Glutamatergic neuron (in vitro differentiated cells): Measurements from ENCODE around the gene ZNF276. TPM values are rescaled to one million over a fixed set of nuclear protein-coding genes. Genes with fewer than 3 reads are reported as not detected.

Experiments used
- DNase-seq: peaks from one replicate; pipeline ENCODE4 v3.0.0; 2022
- H3K27ac Mint-ChIP-seq: one replicate; pipeline ENCODE4 v1.8.0; 2020; ENCODE audit warnings: mild to moderate bottlenecking, mixed read lengths, inconsistent platforms; ENCODE audit not compliant: unreplicated experiment
- H3K27me3 Mint-ChIP-seq: one replicate; pipeline ENCODE4 v1.8.0; 2020; ENCODE audit warnings: mild to moderate bottlenecking, moderate library complexity, mixed read lengths, inconsistent platforms; ENCODE audit not compliant: unreplicated experiment
- H3K36me3 Mint-ChIP-seq: one replicate; pipeline ENCODE4 v1.8.0; 2020; ENCODE audit warnings: mild to moderate bottlenecking, mixed read lengths, inconsistent platforms; ENCODE audit not compliant: unreplicated experiment
- H3K4me1 Mint-ChIP-seq: one replicate; pipeline ENCODE4 v1.8.0; 2020; ENCODE audit warnings: mild to moderate bottlenecking, low read depth, mixed read lengths, inconsistent platforms; ENCODE audit not compliant: unreplicated experiment
- H3K4me3 Mint-ChIP-seq: one replicate; pipeline ENCODE4 v1.8.0; 2020; ENCODE audit warnings: mild to moderate bottlenecking, mixed read lengths, inconsistent platforms; ENCODE audit not compliant: unreplicated experiment
- H3K9me3 Mint-ChIP-seq: one replicate; pipeline ENCODE4 v1.8.0; 2020; ENCODE audit warnings: mild to moderate bottlenecking, moderate library complexity, mixed read lengths, inconsistent platforms; ENCODE audit not compliant: unreplicated experiment
- CTCF ChIP-seq: fragments of 200-600 bp; sonication (generic); IDR thresholded peaks from one replicate; pipeline ENCODE4 v1.5.0; 2021; ENCODE audit not compliant: partially characterized antibody, unreplicated experiment
- total RNA-seq: library from RNA; stranded (reverse); fragmentation: NEBNext Ultra II Directional; extraction: Animal tissue kit (Norgen Biotek cat#: 25700); gene quantifications from one replicate; pipeline ENCODE4 v1.2.1, GENCODE V29; 2021; ENCODE audit not compliant: unreplicated experiment

The ZNF276 gene
- total RNA-seq, 1 donor from 2014 or later = 20.8 TPM

- H3K36me3 Mint-ChIP-seq = no peaks in the 10 kb centered on the region
- peaks cover 5% of the 10 kb centered on the region for H3K27me3 Mint-ChIP-seq
- H3K27ac Mint-ChIP-seq = no peak overlapping the region
- no peak for DNase-seq
- TF ChIP-seq CTCF = no peak
- H3K4me1 Mint-ChIP-seq = peaks cover 2% of the 10 kb centered on the region
- H3K9me3 Mint-ChIP-seq = peaks cover 9% of the 10 kb centered on the region
- no peak overlapping the region for H3K4me3 Mint-ChIP-seq
Observed at GRCh38 chr16:89716916-89717687, 4.2 kb upstream of the ZNF276 start.

- Mint-ChIP-seq H3K4me3 (no peak overlapping the region), H3K27ac (no peak overlapping the region), H3K27me3 (peaks cover 9% of the 10 kb centered on the region)
Observed at GRCh38 chr16:89717688-89718505, 3.4 kb upstream of the ZNF276 start.

DNA sequence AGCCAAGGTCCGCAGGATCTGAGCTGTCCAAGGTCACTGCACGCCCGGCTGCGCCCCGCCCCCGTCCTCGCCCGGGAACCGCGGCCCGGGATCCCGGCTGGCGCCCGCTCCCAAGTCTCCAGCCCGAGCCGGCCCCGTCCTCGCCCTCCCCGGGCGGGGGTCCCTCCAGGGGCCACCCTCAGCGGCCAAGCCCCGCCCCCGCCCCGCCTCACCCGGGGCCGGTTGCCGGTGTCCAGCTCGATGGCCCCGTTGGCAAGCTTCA is 855 bp upstream of the ZNF276 start:
- TF ChIP-seq CTCF = no peak
- Mint-ChIP-seq H3K36me3 (no peaks in the 10 kb centered on the region), H3K27ac (no peak overlapping the region), H3K27me3 (peaks cover 10% of the 10 kb centered on the region), H3K4me3 (peak overlapping the region; percentile 90), H3K9me3 (peaks cover 9% of the 10 kb centered on the region), H3K4me1 (peaks cover 2% of the 10 kb centered on the region)
- peak; percentile 66 for DNase-seq

More at GRCh38 chr16:89717688-89718505, 3.4 kb upstream of the ZNF276 start:
- H3K4me1 Mint-ChIP-seq = peaks cover 2% of the 10 kb centered on the region
- DNase-seq = no peak
- no peak for TF ChIP-seq CTCF
- no peaks in the 10 kb centered on the region for H3K36me3 Mint-ChIP-seq
- H3K9me3 Mint-ChIP-seq = peaks cover 9% of the 10 kb centered on the region

DNA sequence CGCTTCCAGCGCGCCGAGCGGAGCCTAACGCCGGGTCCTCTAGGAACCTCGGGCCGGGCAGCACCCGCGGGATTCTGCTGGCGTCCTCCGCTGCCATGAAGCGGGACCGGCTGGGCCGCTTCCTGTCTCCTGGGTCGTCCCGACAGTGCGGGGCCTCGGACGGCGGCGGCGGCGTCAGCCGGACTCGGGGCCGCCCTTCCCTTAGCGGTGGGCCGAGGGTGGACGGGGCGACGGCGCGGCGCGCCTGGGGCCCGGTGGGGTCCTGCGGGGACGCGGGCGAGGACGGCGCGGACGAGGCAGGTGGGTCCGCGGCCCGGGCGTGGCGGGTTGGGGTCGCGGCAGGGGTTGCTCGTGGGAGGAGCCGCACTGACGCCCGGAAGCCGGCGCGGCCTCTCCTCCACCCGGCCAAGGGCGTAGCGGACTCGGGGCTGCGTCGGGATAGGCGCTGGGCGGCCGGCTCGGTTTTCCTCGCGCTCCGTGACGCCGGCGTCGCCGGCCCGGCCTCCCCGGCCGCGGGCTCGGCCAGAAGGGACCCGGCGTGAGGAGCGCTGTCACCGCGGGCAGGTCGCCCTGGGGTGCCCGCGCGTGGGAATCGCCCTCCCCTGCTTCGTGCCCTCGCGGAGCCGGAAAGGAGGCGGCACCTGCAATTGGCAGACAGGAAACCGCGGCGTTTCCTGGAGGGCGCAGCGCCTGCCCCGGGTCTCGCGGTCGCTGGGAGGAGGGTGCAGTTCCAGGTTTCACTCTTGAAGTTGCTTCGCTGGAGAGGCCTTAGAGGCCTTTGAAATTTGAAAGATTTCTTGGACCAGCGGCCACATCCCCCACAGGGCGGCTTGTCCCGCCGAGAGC is 432 bp downstream of the ZNF276 start:
- peaks cover 10% of the 10 kb centered on the region for H3K27me3 Mint-ChIP-seq
- no peak overlapping the region for H3K27ac Mint-ChIP-seq
- peaks cover 9% of the 10 kb centered on the region for H3K9me3 Mint-ChIP-seq
- H3K36me3 Mint-ChIP-seq = no peaks in the 10 kb centered on the region
- H3K4me1 Mint-ChIP-seq = peaks cover 2% of the 10 kb centered on the region
- H3K4me3 Mint-ChIP-seq = peak overlapping the region; percentile 80
- TF ChIP-seq CTCF = no peak
- DNase-seq = peak; percentile 58
